ENCODE results near the gene FEV.

Gene FEV

GRCh38 chr2:218981390-218981880, 3.5 kb downstream of the FEV start:
- Mint-ChIP-seq H3K4me3 (peak overlapping the region; percentile 62), H3K9me3 (no peaks in the 10 kb centered on the region), H3K27ac (peak overlapping the region; percentile 1), H3K4me1 (ENCODE audit: low read depth) (peaks cover 32% of the 10 kb centered on the region), H3K27me3 (peaks cover 87% of the 10 kb centered on the region), H3K36me3 (ENCODE audit: low read depth) (no peaks in the 10 kb centered on the region)
- DNase-seq = no peak

DNA sequence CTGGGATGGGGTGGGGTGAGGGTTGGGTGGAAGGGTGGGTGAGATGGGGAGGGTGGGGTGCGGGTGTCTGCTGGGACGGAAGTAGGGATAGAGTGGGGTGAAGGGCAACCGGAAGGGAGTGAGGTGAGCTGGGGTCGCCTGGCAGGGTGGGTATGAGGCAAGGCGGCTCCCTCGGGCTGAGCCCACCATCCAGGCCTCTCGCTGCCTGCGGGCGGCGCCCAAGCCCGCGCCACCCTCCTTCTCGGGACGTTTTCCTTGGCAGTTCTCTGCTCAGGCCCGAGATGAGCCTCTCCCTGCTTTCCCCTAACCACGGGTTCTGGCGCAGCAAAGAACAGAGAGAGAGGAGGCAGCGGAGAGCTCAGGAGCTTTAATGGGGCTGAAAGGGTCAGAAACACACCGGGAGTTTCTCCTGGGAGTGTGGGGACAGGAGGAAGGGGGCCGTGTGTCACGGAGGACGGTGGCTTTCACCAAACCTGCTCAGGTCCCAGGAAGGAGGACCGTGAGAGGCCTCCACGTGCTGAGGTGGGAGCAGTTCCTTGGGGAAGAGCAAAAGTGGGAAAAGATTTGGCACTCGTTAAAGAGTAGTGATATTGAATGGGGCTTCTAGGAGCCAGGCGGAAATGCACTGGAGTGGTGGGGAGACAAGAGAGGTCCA, 4.1 kb downstream of the FEV start:
- peaks cover 32% of the 10 kb centered on the region for H3K4me1 Mint-ChIP-seq (ENCODE audit: low read depth)
- no peaks in the 10 kb centered on the region for H3K9me3 Mint-ChIP-seq
- DNase-seq = no peak
- peak overlapping the region; percentile 1 for H3K27ac Mint-ChIP-seq
- peaks cover 87% of the 10 kb centered on the region for H3K27me3 Mint-ChIP-seq
- H3K36me3 Mint-ChIP-seq (ENCODE audit: low read depth) = no peaks in the 10 kb centered on the region
- peak overlapping the region; percentile 62 for H3K4me3 Mint-ChIP-seq

- peak overlapping the region; percentile 62 for H3K4me3 Mint-ChIP-seq
- H3K4me1 Mint-ChIP-seq (ENCODE audit: low read depth) = peaks cover 32% of the 10 kb centered on the region
- H3K27ac Mint-ChIP-seq = no peak overlapping the region
- no peaks in the 10 kb centered on the region for H3K36me3 Mint-ChIP-seq (ENCODE audit: low read depth)
- DNase-seq = peak; percentile 92
- H3K27me3 Mint-ChIP-seq = peaks cover 89% of the 10 kb centered on the region
- H3K9me3 Mint-ChIP-seq = no peaks in the 10 kb centered on the region
Measured at GRCh38 chr2:218979846-218980734, 4.9 kb downstream of the FEV start.

GRCh38 chr2:218975060-218975777, 9.8 kb downstream of the FEV start:
- no peaks in the 10 kb centered on the region for H3K9me3 Mint-ChIP-seq
- H3K27me3 Mint-ChIP-seq = peaks cover 82% of the 10 kb centered on the region
- H3K4me1 Mint-ChIP-seq (ENCODE audit: low read depth) = peaks cover 8% of the 10 kb centered on the region
- DNase-seq = no peak
- H3K27ac Mint-ChIP-seq = no peak overlapping the region
- H3K4me3 Mint-ChIP-seq = no peak overlapping the region
- H3K36me3 Mint-ChIP-seq (ENCODE audit: low read depth) = no peaks in the 10 kb centered on the region

GRCh38 chr2:218970894-218971293, 14.1 kb downstream of the FEV start:
- Mint-ChIP-seq H3K27me3 (peaks cover 69% of the 10 kb centered on the region), H3K27ac (no peak overlapping the region), H3K4me3 (no peak overlapping the region), H3K36me3 (ENCODE audit: low read depth) (no peaks in the 10 kb centered on the region), H3K4me1 (ENCODE audit: low read depth) (no peaks in the 10 kb centered on the region), H3K9me3 (no peaks in the 10 kb centered on the region)
- DNase-seq = peak; percentile 16

GRCh38 chr2:218964041-218964771, 20.8 kb downstream of the FEV start:
- H3K27ac Mint-ChIP-seq = no peak overlapping the region
- H3K36me3 Mint-ChIP-seq (ENCODE audit: low read depth) = no peaks in the 10 kb centered on the region
- H3K27me3 Mint-ChIP-seq = peaks cover 76% of the 10 kb centered on the region
- H3K4me3 Mint-ChIP-seq = no peak overlapping the region
- H3K9me3 Mint-ChIP-seq = no peaks in the 10 kb centered on the region
- peaks cover 24% of the 10 kb centered on the region for H3K4me1 Mint-ChIP-seq (ENCODE audit: low read depth)
- DNase-seq = no peak

- no peaks in the 10 kb centered on the region for H3K9me3 Mint-ChIP-seq
- no peaks in the 10 kb centered on the region for H3K36me3 Mint-ChIP-seq (ENCODE audit: low read depth)
- H3K4me3 Mint-ChIP-seq = no peak overlapping the region
- no peak for DNase-seq
- peaks cover 27% of the 10 kb centered on the region for H3K4me1 Mint-ChIP-seq (ENCODE audit: low read depth)
- H3K27ac Mint-ChIP-seq = no peak overlapping the region
- H3K27me3 Mint-ChIP-seq = peaks cover 78% of the 10 kb centered on the region
Measured at GRCh38 chr2:218963601-218964000, 21.4 kb downstream of the FEV start.

- H3K4me3 Mint-ChIP-seq = no peak overlapping the region
- peaks cover 80% of the 10 kb centered on the region for H3K27me3 Mint-ChIP-seq
- H3K27ac Mint-ChIP-seq = no peak overlapping the region
- H3K36me3 Mint-ChIP-seq (ENCODE audit: low read depth) = no peaks in the 10 kb centered on the region
- peak; percentile 73 for DNase-seq
- H3K9me3 Mint-ChIP-seq = no peaks in the 10 kb centered on the region
- H3K4me1 Mint-ChIP-seq (ENCODE audit: low read depth) = peaks cover 27% of the 10 kb centered on the region
Measured at GRCh38 chr2:218962859-218963492, 22.0 kb downstream of the FEV start.

- Mint-ChIP-seq H3K9me3 (no peaks in the 10 kb centered on the region), H3K4me1 (ENCODE audit: low read depth) (peaks cover 27% of the 10 kb centered on the region), H3K27ac (no peak overlapping the region), H3K4me3 (no peak overlapping the region), H3K27me3 (peaks cover 86% of the 10 kb centered on the region), H3K36me3 (ENCODE audit: low read depth) (no peaks in the 10 kb centered on the region)
- no peak for DNase-seq
Measured at GRCh38 chr2:218961651-218962570, 23.1 kb downstream of the FEV start.

DNA sequence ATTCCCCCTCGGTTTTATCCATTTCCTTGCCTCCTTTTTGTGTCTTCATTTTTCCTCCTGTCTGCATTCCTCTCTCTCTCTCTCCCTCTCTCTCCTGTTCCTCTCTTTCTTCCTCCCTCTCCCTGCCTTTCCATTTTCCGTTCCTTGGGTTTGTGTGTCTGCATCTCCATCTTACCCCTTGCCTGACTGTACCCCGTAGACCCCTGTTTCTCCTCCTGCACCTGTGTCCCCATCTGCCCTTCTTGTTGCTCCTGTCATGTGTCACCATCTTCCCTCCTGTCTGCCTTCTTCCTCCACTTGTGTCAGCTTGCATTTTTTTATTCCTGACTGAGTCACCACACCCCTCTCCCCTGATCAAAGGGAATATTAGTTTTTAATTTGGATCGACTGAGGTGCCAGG, 23.8 kb downstream of the FEV start:
- Mint-ChIP-seq H3K36me3 (ENCODE audit: low read depth) (no peaks in the 10 kb centered on the region), H3K4me3 (no peak overlapping the region), H3K27ac (peak overlapping the region; percentile 22), H3K9me3 (no peaks in the 10 kb centered on the region), H3K27me3 (peaks cover 87% of the 10 kb centered on the region), H3K4me1 (ENCODE audit: low read depth) (peaks cover 27% of the 10 kb centered on the region)
- DNase-seq = no peak

DNA sequence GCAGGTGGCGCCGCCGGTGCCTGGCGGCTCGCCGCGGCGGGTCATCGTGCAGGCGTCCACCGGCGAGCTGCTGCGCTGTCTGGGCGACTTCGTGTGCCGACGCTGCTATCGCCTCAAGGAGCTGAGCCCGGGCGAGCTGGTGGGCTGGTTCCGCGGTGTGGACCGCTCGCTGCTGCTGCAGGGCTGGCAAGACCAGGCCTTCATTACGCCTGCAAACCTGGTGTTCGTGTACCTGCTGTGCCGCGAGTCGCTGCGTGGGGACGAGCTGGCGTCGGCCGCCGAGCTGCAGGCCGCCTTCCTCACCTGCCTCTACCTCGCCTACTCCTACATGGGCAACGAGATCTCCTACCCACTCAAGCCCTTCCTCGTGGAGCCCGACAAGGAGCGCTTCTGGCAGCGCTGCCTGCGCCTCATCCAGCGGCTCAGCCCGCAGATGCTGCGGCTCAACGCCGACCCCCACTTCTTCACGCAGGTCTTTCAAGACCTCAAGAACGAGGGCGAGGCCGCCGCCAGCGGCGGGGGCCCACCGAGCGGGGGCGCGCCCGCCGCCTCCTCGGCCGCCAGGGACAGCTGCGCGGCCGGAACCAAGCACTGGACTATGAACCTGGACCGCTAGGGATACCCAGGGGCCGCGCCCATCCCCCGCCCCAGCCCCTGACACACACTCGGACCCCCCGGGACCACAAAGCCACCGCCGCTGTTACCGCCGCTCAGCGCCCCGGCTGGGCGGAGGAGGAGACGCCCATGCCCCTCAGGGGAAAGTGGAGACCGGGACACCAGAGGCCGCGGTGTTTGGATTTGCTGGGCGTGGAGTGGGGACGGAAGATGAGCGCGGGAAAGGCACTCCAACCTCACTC, 24.4 kb downstream of the FEV start:
- Mint-ChIP-seq H3K27me3 (peaks cover 82% of the 10 kb centered on the region), H3K4me3 (peak overlapping the region; percentile 45), H3K27ac (no peak overlapping the region), H3K36me3 (ENCODE audit: low read depth) (no peaks in the 10 kb centered on the region), H3K9me3 (no peaks in the 10 kb centered on the region), H3K4me1 (ENCODE audit: low read depth) (peaks cover 27% of the 10 kb centered on the region)
- peak; percentile 40 for DNase-seq

DNA sequence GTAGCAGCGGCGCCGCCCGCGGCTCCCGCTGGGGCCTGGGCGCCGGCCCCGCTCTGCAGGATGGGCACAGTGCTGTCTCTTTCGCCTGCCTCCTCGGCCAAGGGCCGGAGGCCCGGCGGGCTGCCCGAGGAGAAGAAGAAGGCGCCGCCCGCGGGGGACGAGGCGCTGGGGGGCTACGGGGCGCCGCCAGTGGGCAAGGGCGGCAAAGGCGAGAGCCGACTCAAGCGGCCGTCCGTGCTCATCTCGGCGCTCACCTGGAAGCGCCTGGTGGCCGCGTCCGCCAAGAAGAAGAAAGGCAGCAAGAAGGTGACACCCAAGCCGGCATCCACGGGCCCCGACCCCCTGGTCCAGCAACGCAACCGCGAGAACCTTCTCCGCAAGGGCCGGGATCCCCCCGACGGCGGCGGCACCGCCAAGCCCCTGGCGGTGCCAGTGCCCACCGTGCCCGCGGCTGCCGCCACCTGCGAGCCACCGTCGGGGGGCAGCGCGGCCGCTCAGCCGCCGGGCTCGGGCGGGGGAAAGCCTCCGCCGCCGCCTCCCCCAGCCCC, 25.1 kb downstream of the FEV start:
- peaks cover 27% of the 10 kb centered on the region for H3K4me1 Mint-ChIP-seq (ENCODE audit: low read depth)
- no peaks in the 10 kb centered on the region for H3K9me3 Mint-ChIP-seq
- H3K27ac Mint-ChIP-seq = no peak overlapping the region
- no peak overlapping the region for H3K4me3 Mint-ChIP-seq
- peaks cover 82% of the 10 kb centered on the region for H3K27me3 Mint-ChIP-seq
- H3K36me3 Mint-ChIP-seq (ENCODE audit: low read depth) = no peaks in the 10 kb centered on the region
- no peak for DNase-seq
